DOHH2 (cell line): ENCODE results near the gene MAGEA9B.

Experiments used
- H3F3A ChIP-seq: fragments of 200-600 bp; sonication (generic), shearing (Covaris generic); 2 replicates; pipeline ENCODE4 v1.6.0; 2016; ENCODE audit warnings: antibody characterized with exemption, mild to moderate bottlenecking; ENCODE audit not compliant: control insufficient read depth, insufficient read depth
- H3K27ac ChIP-seq: fragments of 200-600 bp; sonication (generic); 2 replicates; pipeline ENCODE4 v1.5.1; 2014; ENCODE audit warnings: low read depth, mild to moderate bottlenecking, low read length, moderate library complexity
- H3K27me3 ChIP-seq: fragments of 200-600 bp; sonication (generic); 2 replicates; pipeline ENCODE4 v1.6.1; 2014; ENCODE audit warnings: mild to moderate bottlenecking, low read length, mixed read lengths; ENCODE audit not compliant: control insufficient read depth
- H3K36me3 ChIP-seq: fragments of 200-600 bp; sonication (generic); 2 replicates; pipeline ENCODE4 v1.6.1; 2014; ENCODE audit warnings: mild to moderate bottlenecking, low read length, moderate library complexity, mixed read lengths; ENCODE audit not compliant: control insufficient read depth
- H3K4me1 ChIP-seq: fragments of 200-600 bp; sonication (generic); 2 replicates; pipeline ENCODE4 v1.6.1; 2014; ENCODE audit warnings: mild to moderate bottlenecking, low read length, mixed read lengths; ENCODE audit not compliant: control insufficient read depth
- H3K4me2 ChIP-seq: fragments of 200-600 bp; sonication (generic); 2 replicates; pipeline ENCODE4 v1.6.0; 2014; ENCODE audit warnings: mild to moderate bottlenecking, low read length, moderate library complexity
- H3K4me3 ChIP-seq: fragments of 200-600 bp; sonication (generic); 2 replicates; pipeline ENCODE4 v1.5.1; 2014; ENCODE audit warnings: mild to moderate bottlenecking, low read length, mixed read lengths
- H3K79me2 ChIP-seq: fragments of 200-600 bp; sonication (generic); 2 replicates; pipeline ENCODE4 v1.6.1; 2014; ENCODE audit warnings: mild to moderate bottlenecking, low read length, mixed read lengths; ENCODE audit not compliant: control insufficient read depth
- H3K9me2 ChIP-seq: fragments of 200-600 bp; sonication (generic); replicated peaks from 2 replicates; pipeline ENCODE4 v1.6.1; 2014; ENCODE audit warnings: mild to moderate bottlenecking, low read length, mixed read lengths; ENCODE audit not compliant: control insufficient read depth
- H3K9me3 ChIP-seq: fragments of 200-600 bp; sonication (generic); 2 replicates; pipeline ENCODE4 v1.6.1; 2014; ENCODE audit warnings: antibody characterized with exemption, low read length, mixed read lengths; ENCODE audit not compliant: control insufficient read depth, insufficient read depth
- H4K20me1 ChIP-seq: fragments of 200-600 bp; sonication (generic); 2 replicates; pipeline ENCODE4 v1.6.0; 2014; ENCODE audit warnings: low read depth, mild to moderate bottlenecking, antibody characterized with exemption, low read length, moderate library complexity; ENCODE audit not compliant: control insufficient read depth, insufficient read depth
- CTCF ChIP-seq: fragments of 200-600 bp; sonication (generic); IDR thresholded peaks from one replicate; pipeline ENCODE4 v1.5.1; 2014; ENCODE audit warnings: antibody characterized with exemption, mild to moderate bottlenecking, low read depth, low read length; ENCODE audit not compliant: poor library complexity, severe bottlenecking
- EZH2phosphoT487 ChIP-seq: fragments of 200-600 bp; sonication (generic); IDR thresholded peaks from 2 replicates; pipeline ENCODE4 v1.6.1; 2017; ENCODE audit warnings: borderline replicate concordance, mild to moderate bottlenecking, antibody characterized with exemption, low read length, moderate library complexity, mixed read lengths

Gene MAGEA9B

DNA sequence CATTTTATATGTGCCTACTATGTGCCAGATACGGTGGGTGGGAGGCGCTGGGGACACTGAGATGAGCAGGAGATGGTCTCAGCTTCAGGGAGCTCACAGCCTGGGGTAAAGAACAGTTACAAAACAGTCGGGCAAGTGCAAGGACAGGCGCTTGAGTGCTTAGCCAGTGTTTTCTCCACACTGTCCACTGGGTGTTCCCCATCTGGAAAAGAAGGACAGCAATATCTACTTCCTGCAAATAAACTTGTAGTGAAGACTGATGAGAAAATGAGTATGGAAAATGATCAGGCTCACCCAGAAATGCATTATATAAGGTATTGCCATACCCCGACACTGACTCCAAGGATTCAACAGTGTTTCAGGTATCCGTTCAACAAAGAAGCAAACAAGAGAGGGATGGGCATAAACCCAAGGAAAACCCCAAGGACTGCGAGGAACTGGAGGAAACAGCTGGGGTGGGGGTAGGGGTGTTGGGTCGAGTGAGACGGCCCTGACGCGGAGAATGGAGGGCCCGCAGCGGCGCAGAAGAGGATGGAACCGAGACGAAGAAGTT, 43.5 kb upstream of the MAGEA9B start:
- Histone ChIP-seq H3K4me3 (peak overlapping the region; percentile 75), H3K4me2 (peak overlapping the region; percentile 66), H3K9me3 (no peaks in the 10 kb centered on the region), H3K27ac (no peak overlapping the region), H3K36me3 (no peaks in the 10 kb centered on the region), H3K27me3 (no peaks in the 10 kb centered on the region), H3K4me1 (peaks cover 14% of the 10 kb centered on the region), H3K9me2 (no peaks in the 10 kb centered on the region), H3F3A (no peaks in the 10 kb centered on the region), H4K20me1 (no peaks in the 10 kb centered on the region), H3K79me2 (peaks cover 37% of the 10 kb centered on the region)
- no peak for TF ChIP-seq CTCF
- TF ChIP-seq EZH2phosphoT487 = no peak

DNA sequence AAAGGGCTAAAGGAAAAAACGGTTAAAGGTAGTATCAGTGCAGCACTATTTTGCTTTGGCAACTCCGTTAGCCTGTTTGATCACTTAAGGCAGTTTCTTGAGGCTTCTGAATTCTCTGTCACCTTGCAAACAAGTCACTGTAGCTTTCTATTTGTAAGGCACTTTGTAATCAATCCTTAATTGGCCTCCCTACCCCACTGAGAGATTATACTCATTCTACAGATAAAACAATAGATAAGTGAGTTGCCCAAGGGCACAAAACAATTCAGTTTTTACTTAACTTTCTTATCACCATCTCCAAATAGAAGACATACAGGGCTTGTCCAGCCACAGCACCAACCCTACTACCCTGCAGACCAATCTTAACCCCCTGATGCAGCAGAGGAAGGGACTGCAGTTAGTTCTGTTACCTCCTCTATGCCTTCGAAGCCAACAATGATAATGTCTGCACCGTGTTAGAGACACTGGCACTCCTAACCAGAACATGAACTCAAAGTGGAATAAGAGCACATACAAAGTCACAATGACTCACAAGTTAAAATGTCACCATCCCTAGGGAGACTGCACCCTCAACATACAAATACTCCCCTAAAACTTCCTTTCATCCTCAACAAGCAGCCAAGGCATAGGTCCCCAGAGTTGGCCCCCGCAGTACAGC, 42.6 kb upstream of the MAGEA9B start:
- Histone ChIP-seq H3K9me2 (no peaks in the 10 kb centered on the region), H3K9me3 (no peaks in the 10 kb centered on the region), H3K27me3 (no peaks in the 10 kb centered on the region), H3K4me2 (peak overlapping the region; percentile 66), H3K4me3 (peak overlapping the region; percentile 75), H3K4me1 (peaks cover 14% of the 10 kb centered on the region), H3K27ac (no peak overlapping the region), H3F3A (no peaks in the 10 kb centered on the region), H4K20me1 (no peaks in the 10 kb centered on the region), H3K36me3 (no peaks in the 10 kb centered on the region), H3K79me2 (peaks cover 40% of the 10 kb centered on the region)
- TF ChIP-seq EZH2phosphoT487 (no peak), CTCF (no peak)

GRCh38 chrX:149628768-149629167, 41.5 kb upstream of the MAGEA9B start:
- Histone ChIP-seq H3K9me3 (no peaks in the 10 kb centered on the region), H3K27me3 (no peaks in the 10 kb centered on the region), H3K9me2 (no peaks in the 10 kb centered on the region), H3F3A (no peaks in the 10 kb centered on the region), H3K36me3 (no peaks in the 10 kb centered on the region), H3K4me2 (no peak overlapping the region), H3K4me3 (no peak overlapping the region), H3K4me1 (peaks cover 14% of the 10 kb centered on the region), H3K27ac (no peak overlapping the region), H3K79me2 (peaks cover 43% of the 10 kb centered on the region), H4K20me1 (no peaks in the 10 kb centered on the region)
- no peak for TF ChIP-seq CTCF
- TF ChIP-seq EZH2phosphoT487 = no peak
